ENCODE results near the gene PITPNM1. TPM values are rescaled to one million over a fixed set of nuclear protein-coding genes. Genes with fewer than 3 reads are reported as not detected.

Gene PITPNM1
- total and polyA plus RNA-seq, 12 donors = 16.4 to 146 (median 53.3) TPM

DNA sequence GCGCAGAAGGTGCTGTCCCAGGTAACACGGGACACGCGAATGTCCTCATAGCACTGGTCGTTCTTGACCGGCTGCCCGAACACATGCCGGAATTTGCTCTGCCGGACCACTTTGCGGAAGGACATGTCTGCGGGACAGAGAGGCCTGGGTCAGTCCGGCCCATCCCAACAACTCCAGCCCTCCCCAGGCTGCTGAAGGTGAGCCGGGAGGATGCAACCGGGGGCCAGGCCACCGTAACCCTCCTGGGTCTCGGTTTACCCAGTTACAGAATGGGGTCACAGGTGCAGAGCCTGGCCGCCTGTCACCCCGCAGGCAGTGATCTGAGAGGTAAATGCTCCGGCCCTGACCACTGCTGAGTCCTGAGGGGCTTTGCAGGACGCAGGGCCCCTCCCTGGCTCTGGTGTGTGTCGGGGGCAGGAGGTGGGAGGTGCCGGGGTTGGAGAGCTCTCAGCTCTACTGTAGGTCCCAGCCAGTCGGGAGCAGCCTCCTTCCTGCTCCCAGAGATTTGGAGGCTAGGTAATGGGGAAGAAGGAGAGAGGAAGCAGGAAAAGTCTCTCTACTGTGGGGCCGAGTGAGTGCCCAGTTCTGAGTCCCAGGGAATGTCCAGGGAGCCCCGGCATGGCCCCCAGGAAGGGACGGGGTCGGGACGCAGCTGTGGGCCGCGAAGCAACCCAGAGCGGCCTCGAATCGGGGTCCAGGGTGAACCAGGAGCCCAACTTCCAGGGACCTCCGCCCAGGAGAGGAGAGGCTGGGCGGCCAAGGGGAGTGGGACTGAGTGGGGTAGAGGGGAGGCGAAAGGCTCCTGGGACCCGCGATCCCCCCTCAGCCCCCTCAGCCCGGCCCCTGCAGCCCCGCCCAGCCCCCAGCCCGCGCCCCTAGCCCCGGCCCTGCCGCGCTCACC is 62.4 kb downstream of the PITPNM1 start:
- no peak for TF ChIP-seq POLR2A (IDR thresholded peaks at IDR 0.05)
- TF ChIP-seq, protein P1, sequence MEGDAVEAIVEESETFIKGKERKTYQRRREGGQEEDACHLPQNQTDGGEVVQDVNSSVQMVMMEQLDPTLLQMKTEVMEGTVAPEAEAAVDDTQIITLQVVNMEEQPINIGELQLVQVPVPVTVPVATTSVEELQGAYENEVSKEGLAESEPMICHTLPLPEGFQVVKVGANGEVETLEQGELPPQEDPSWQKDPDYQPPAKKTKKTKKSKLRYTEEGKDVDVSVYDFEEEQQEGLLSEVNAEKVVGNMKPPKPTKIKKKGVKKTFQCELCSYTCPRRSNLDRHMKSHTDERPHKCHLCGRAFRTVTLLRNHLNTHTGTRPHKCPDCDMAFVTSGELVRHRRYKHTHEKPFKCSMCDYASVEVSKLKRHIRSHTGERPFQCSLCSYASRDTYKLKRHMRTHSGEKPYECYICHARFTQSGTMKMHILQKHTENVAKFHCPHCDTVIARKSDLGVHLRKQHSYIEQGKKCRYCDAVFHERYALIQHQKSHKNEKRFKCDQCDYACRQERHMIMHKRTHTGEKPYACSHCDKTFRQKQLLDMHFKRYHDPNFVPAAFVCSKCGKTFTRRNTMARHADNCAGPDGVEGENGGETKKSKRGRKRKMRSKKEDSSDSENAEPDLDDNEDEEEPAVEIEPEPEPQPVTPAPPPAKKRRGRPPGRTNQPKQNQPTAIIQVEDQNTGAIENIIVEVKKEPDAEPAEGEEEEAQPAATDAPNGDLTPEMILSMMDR (IDR thresholded peaks at IDR 0.05) = no peak
- Histone ChIP-seq H3K27me3 (no peaks in the 10 kb centered on the region), H3K36me3 (replicated peaks in 1 of 2) (peaks cover 0 to 32% of the 10 kb centered on the region in 2 donors), H3K9me3 (replicated peaks in 1 of 3) (no peaks in the 10 kb centered on the region), H3K4me3 (peak overlapping the region; percentile 11 to 94 (median 52)), H3K4me1 (replicated peaks in 1 of 2) (peaks cover 0 to 23% of the 10 kb centered on the region in 2 donors), H3K27ac (peak overlapping the region; percentile 39 to 98 (median 91))
- WGBS, 4 donors = 0 to 38% (median 23%) methylated on average over 8 to 45 of the region's 45 CpGs
- intact Hi-C loops (cut with DNase I) = no loop called here
- DNase-seq = no peak

Small RNA genes lying within 50 kb of the gene (microRNA-seq; reads per million reads assigned to microRNA genes)
- 0 to 0.85 (median 0.76) reads per million in 3 donors for gene MIR6752

Small RNA genes lying within 50 kb of the gene (small RNA-seq; reads per million reads assigned to genes)
- gene MIR6752 = 0 reads per million in 2 donors

Other genes with a start within 250 kb of the PITPNM1 start
- gene GRK2, start 238.9 kb downstream of the PITPNM1 start, total RNA-seq = 10 to 100 TPM; 32.2 to 73.7 (median 59.0) TPM
- gene GRK2, start 238.9 kb downstream of the PITPNM1 start, polyA plus RNA-seq = 100 to 1,000 TPM in 1 of 3 donors, 10 to 100 TPM in 2; 26.4 to 159 (median 71.3) TPM
- 10 to 100 TPM in 8 of 9 donors, 1 to 10 TPM in 1; 9.2 to 52.9 (median 38.6) TPM for gene ANKRD13D, start 216.1 kb downstream of the PITPNM1 start, total RNA-seq
- gene ANKRD13D, start 216.1 kb downstream of the PITPNM1 start, polyA plus RNA-seq = 100 to 1,000 TPM in 1 of 3 donors, 10 to 100 TPM in 1, 1 to 10 TPM in 1; 8.7 to 205 (median 99.8) TPM
- gene SSH3, start 201.8 kb downstream of the PITPNM1 start, total RNA-seq = 10 to 100 TPM in 8 of 9 donors, 1 to 10 TPM in 1; 5.7 to 31.2 (median 25.0) TPM
- gene SSH3, start 201.8 kb downstream of the PITPNM1 start, polyA plus RNA-seq = 10 to 100 TPM in 2 of 3 donors, 1 to 10 TPM in 1; 4.2 to 35.2 (median 21.8) TPM
- gene POLD4, start 151.8 kb downstream of the PITPNM1 start, total RNA-seq = 100 to 1,000 TPM in 4 of 9 donors, 10 to 100 TPM in 5; 60.5 to 166 (median 89.8) TPM
- gene POLD4, start 151.8 kb downstream of the PITPNM1 start, polyA plus RNA-seq = 100 to 1,000 TPM in 2 of 3 donors, 10 to 100 TPM in 1; 13.0 to 130 (median 110) TPM
- 10 to 100 TPM in 1 of 9 donors, 1 to 10 TPM in 5, under 1 TPM in 3; 0.17 to 11.7 (median 2.9) TPM for gene CLCF1, start 131.8 kb downstream of the PITPNM1 start, total RNA-seq
- gene CLCF1, start 131.8 kb downstream of the PITPNM1 start, polyA plus RNA-seq = 10 to 100 TPM in 1 of 3 donors, 1 to 10 TPM in 2; 2.8 to 16.1 (median 5.6) TPM
- gene RAD9A, start 113.4 kb downstream of the PITPNM1 start, total RNA-seq = 10 to 100 TPM in 7 of 9 donors, 1 to 10 TPM in 2; 7.6 to 29.0 (median 13.1) TPM
- 10 to 100 TPM in 2 of 3 donors, 1 to 10 TPM in 1; 5.4 to 57.7 (median 36.2) TPM for gene RAD9A, start 113.4 kb downstream of the PITPNM1 start, polyA plus RNA-seq
- 100 to 1,000 TPM; 126 to 289 (median 168) TPM for gene PPP1CA, start 103.5 kb downstream of the PITPNM1 start, total RNA-seq
- 100 to 1,000 TPM; 105 to 140 (median 116) TPM for gene PPP1CA, start 103.5 kb downstream of the PITPNM1 start, polyA plus RNA-seq
- 1 to 10 TPM in 6 of 9 donors, under 1 TPM in 2, not detected in 1; 0.28 to 9.1 (median 3.6) TPM for gene TBC1D10C, start 101.3 kb downstream of the PITPNM1 start, total RNA-seq
- 10 to 100 TPM in 1 of 3 donors, 1 to 10 TPM in 1, under 1 TPM in 1; 0.35 to 16.5 (median 4.6) TPM for gene TBC1D10C, start 101.3 kb downstream of the PITPNM1 start, polyA plus RNA-seq
- gene CARNS1, start 89.7 kb downstream of the PITPNM1 start, total RNA-seq = under 1 TPM in 8 of 9 donors, not detected in 1; 0.10 to 0.80 (median 0.30) TPM
- under 1 TPM; 0.37 to 0.56 (median 0.51) TPM for gene CARNS1, start 89.7 kb downstream of the PITPNM1 start, polyA plus RNA-seq
- 10 to 100 TPM; 37.4 to 96.6 (median 47.0) TPM for gene RPS6KB2, start 76.9 kb downstream of the PITPNM1 start, total RNA-seq
- gene RPS6KB2, start 76.9 kb downstream of the PITPNM1 start, polyA plus RNA-seq = 100 to 1,000 TPM in 1 of 3 donors, 10 to 100 TPM in 2; 36.6 to 111 (median 78.6) TPM
- gene PTPRCAP, start 67.7 kb downstream of the PITPNM1 start, total RNA-seq = 1 to 10 TPM; 1.2 to 7.5 (median 3.9) TPM
- 10 to 100 TPM in 1 of 3 donors, 1 to 10 TPM in 1, under 1 TPM in 1; 0.57 to 13.4 (median 8.0) TPM for gene PTPRCAP, start 67.7 kb downstream of the PITPNM1 start, polyA plus RNA-seq
- gene CORO1B, start 61.9 kb downstream of the PITPNM1 start, total RNA-seq = 100 to 1,000 TPM in 5 of 9 donors, 10 to 100 TPM in 4; 65.1 to 142 (median 102) TPM
- gene CORO1B, start 61.9 kb downstream of the PITPNM1 start, polyA plus RNA-seq = 100 to 1,000 TPM in 2 of 3 donors, 10 to 100 TPM in 1; 28.9 to 159 (median 141) TPM
- gene GPR152, start 52.6 kb downstream of the PITPNM1 start, total RNA-seq = under 1 TPM in 1 of 9 donors, not detected in 8; 0.18 TPM
- gene GPR152, start 52.6 kb downstream of the PITPNM1 start, polyA plus RNA-seq = not detected
- gene CABP4, start 50.0 kb downstream of the PITPNM1 start, total RNA-seq = 1 to 10 TPM in 5 of 9 donors, under 1 TPM in 3, not detected in 1; 0.28 to 3.8 (median 1.5) TPM
- 1 to 10 TPM in 2 of 3 donors, under 1 TPM in 1; 0.31 to 2.1 (median 1.1) TPM for gene CABP4, start 50.0 kb downstream of the PITPNM1 start, polyA plus RNA-seq
- gene TMEM134, start 36.1 kb downstream of the PITPNM1 start, total RNA-seq = 100 to 1,000 TPM in 3 of 9 donors, 10 to 100 TPM in 6; 32.3 to 257 (median 96.8) TPM
- 100 to 1,000 TPM in 2 of 3 donors, 10 to 100 TPM in 1; 15.5 to 103 (median 102) TPM for gene TMEM134, start 36.1 kb downstream of the PITPNM1 start, polyA plus RNA-seq
- 100 to 1,000 TPM in 2 of 9 donors, 10 to 100 TPM in 7; 62.0 to 114 (median 74.1) TPM for gene AIP, start 22.3 kb downstream of the PITPNM1 start, total RNA-seq
- gene AIP, start 22.3 kb downstream of the PITPNM1 start, polyA plus RNA-seq = 100 to 1,000 TPM in 2 of 3 donors, 10 to 100 TPM in 1; 35.3 to 152 (median 119) TPM
- 100 to 1,000 TPM in 1 of 9 donors, 10 to 100 TPM in 8; 34.0 to 218 (median 50.4) TPM for gene CDK2AP2, start 2.8 kb upstream of the PITPNM1 start, total RNA-seq
- gene CDK2AP2, start 2.8 kb upstream of the PITPNM1 start, polyA plus RNA-seq = 100 to 1,000 TPM in 1 of 3 donors, 10 to 100 TPM in 2; 55.4 to 110 (median 85.6) TPM
- not detected for gene CABP2, start 18.1 kb upstream of the PITPNM1 start, total RNA-seq
- gene CABP2, start 18.1 kb upstream of the PITPNM1 start, polyA plus RNA-seq = not detected
- gene GSTP1, start 78.4 kb upstream of the PITPNM1 start, total RNA-seq = 1,000 to 10,000 TPM in 1 of 9 donors, 100 to 1,000 TPM in 8; 332 to 1,325 (median 444) TPM
- gene GSTP1, start 78.4 kb upstream of the PITPNM1 start, polyA plus RNA-seq = 100 to 1,000 TPM; 267 to 762 (median 466) TPM
- 100 to 1,000 TPM; 176 to 439 (median 297) TPM for gene NDUFV1, start 101.6 kb upstream of the PITPNM1 start, total RNA-seq
- gene NDUFV1, start 101.6 kb upstream of the PITPNM1 start, polyA plus RNA-seq = 100 to 1,000 TPM in 2 of 3 donors, 10 to 100 TPM in 1; 84.2 to 231 (median 227) TPM
- 10 to 100 TPM in 2 of 9 donors, 1 to 10 TPM in 7; 2.4 to 40.6 (median 7.2) TPM for gene NUDT8, start 124.6 kb upstream of the PITPNM1 start, total RNA-seq
- 10 to 100 TPM in 1 of 3 donors, 1 to 10 TPM in 2; 1.9 to 14.0 (median 8.0) TPM for gene NUDT8, start 124.6 kb upstream of the PITPNM1 start, polyA plus RNA-seq
- gene TBX10, start 134.4 kb upstream of the PITPNM1 start, total RNA-seq = not detected
- not detected for gene TBX10, start 134.4 kb upstream of the PITPNM1 start, polyA plus RNA-seq
- under 1 TPM in 1 of 9 donors, not detected in 8; 0.06 TPM for gene ACY3, start 145.4 kb upstream of the PITPNM1 start, total RNA-seq
- gene ACY3, start 145.4 kb upstream of the PITPNM1 start, polyA plus RNA-seq = under 1 TPM in 1 of 3 donors, not detected in 2; 0.32 TPM
- not detected for gene ALDH3B2, start 169.3 kb upstream of the PITPNM1 start, total RNA-seq
- gene ALDH3B2, start 169.3 kb upstream of the PITPNM1 start, polyA plus RNA-seq = under 1 TPM in 1 of 3 donors, not detected in 2; 0.10 TPM

All from adrenal gland (tissue), 12 donors.